ENCODE measurements around the gene GLP1R.

GLP1R gene

DNA sequence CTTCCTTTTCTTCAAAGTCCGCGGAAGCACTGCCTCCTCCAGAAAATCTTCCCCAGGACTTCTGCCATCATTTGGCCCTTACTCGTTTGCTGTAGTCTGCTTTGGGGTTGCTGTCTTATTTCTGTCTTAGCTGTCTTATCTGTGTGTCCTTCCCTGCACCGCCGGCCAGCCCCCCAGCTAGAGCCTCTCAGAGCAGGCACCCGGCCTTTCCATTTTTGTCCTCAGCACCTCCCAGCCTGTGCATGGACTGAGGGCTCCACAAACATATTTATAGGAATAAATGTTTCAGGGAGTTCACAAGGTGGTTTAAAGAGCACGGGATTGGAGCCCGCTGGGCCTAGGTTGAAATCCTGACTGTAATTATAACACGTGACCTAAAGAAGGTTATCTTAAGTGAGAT is 8.1 kb downstream of the GLP1R start:
- Histone ChIP-seq H3K36me3 (ENCODE audit: control insufficient read depth, insufficient read depth, low read length, severe bottlenecking) (no peaks in the 10 kb centered on the region), H3K4me1 (ENCODE audit: control insufficient read depth, insufficient read depth, low read length) (peaks cover 5% of the 10 kb centered on the region), H3K9me3 (ENCODE audit: control insufficient read depth, low read length) (no peaks in the 10 kb centered on the region), H3K27me3 (replicated peaks; ENCODE audit: control insufficient read depth, insufficient read depth, low read length) (peaks cover 78% of the 10 kb centered on the region), H3K9ac (ENCODE audit: low read length) (no peak overlapping the region), H3K4me3 (ENCODE audit: low read length) (no peak overlapping the region)
- DNase-seq (ENCODE audit: low read depth), result no peak

DNA sequence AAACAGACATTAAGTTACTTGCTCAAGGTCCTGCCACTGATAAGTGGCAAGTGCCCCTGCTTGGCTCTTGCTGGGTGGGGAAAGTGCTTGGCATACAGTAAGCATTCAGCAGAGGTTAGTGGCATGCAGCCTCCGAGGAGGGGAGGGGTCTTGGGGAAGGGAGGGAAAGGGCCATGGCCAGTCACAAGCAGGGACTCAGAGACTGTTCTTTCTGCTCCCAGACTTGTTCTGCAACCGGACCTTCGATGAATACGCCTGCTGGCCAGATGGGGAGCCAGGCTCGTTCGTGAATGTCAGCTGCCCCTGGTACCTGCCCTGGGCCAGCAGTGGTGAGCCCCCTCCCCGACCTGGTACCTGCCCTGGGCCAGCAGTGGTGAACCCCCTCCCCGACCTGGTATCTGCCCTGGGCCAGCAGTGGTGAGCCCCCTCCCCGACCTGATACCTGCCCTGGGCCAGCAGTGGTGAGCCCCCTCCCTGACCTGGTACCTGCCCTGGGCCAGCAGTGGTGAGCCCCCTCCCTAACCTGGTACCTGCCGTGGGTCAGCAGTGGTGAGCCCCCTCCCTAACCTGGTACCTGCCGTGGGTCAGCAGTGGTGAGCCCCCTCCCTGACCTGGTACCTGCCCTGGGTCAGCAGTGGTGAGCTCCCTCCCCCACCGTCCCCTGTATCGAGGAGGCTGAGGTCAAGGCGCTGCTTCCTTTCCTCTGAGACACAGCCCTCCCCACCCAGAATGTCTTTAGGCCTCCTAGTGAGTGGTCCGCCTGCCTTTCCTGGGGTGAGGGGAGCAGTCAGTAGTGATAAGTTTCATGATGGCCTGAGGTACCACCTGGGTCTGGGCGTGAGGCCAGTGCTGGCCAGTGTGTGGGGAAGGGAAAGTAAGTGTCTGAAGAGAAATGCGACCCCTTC is 8.9 kb downstream of the GLP1R start:
- H3K9me3 ChIP-seq (ENCODE audit: control insufficient read depth, low read length), result no peaks in the 10 kb centered on the region
- H3K36me3 ChIP-seq (ENCODE audit: control insufficient read depth, insufficient read depth, low read length, severe bottlenecking), result no peaks in the 10 kb centered on the region
- peaks cover 5% of the 10 kb centered on the region for H3K4me1 ChIP-seq (ENCODE audit: control insufficient read depth, insufficient read depth, low read length)
- peaks cover 79% of the 10 kb centered on the region for H3K27me3 ChIP-seq (replicated peaks; ENCODE audit: control insufficient read depth, insufficient read depth, low read length)
- H3K4me3 ChIP-seq (ENCODE audit: low read length), result no peak overlapping the region
- H3K9ac ChIP-seq (ENCODE audit: low read length), result no peak overlapping the region
- DNase-seq (ENCODE audit: low read depth), result no peak

GRCh38 chr6:39058471-39059147 is 10.0 kb downstream of the GLP1R start:
- no peaks in the 10 kb centered on the region for H3K36me3 ChIP-seq (ENCODE audit: control insufficient read depth, insufficient read depth, low read length, severe bottlenecking)
- H3K9ac ChIP-seq (ENCODE audit: low read length), result no peak overlapping the region
- H3K27me3 ChIP-seq (replicated peaks; ENCODE audit: control insufficient read depth, insufficient read depth, low read length), result peaks cover 81% of the 10 kb centered on the region
- no peaks in the 10 kb centered on the region for H3K9me3 ChIP-seq (ENCODE audit: control insufficient read depth, low read length)
- no peak overlapping the region for H3K4me3 ChIP-seq (ENCODE audit: low read length)
- peaks cover 5% of the 10 kb centered on the region for H3K4me1 ChIP-seq (ENCODE audit: control insufficient read depth, insufficient read depth, low read length)
- no peak for DNase-seq (ENCODE audit: low read depth)

GRCh38 chr6:39059496-39060310 is 11.1 kb downstream of the GLP1R start:
- H3K9ac ChIP-seq (ENCODE audit: low read length), result no peak overlapping the region
- H3K27me3 ChIP-seq (replicated peaks; ENCODE audit: control insufficient read depth, insufficient read depth, low read length), result peaks cover 76% of the 10 kb centered on the region
- no peaks in the 10 kb centered on the region for H3K36me3 ChIP-seq (ENCODE audit: control insufficient read depth, insufficient read depth, low read length, severe bottlenecking)
- H3K4me3 ChIP-seq (ENCODE audit: low read length), result no peak overlapping the region
- no peaks in the 10 kb centered on the region for H3K9me3 ChIP-seq (ENCODE audit: control insufficient read depth, low read length)
- no peak for DNase-seq (ENCODE audit: low read depth)
- H3K4me1 ChIP-seq (ENCODE audit: control insufficient read depth, insufficient read depth, low read length), result no peaks in the 10 kb centered on the region

DNA sequence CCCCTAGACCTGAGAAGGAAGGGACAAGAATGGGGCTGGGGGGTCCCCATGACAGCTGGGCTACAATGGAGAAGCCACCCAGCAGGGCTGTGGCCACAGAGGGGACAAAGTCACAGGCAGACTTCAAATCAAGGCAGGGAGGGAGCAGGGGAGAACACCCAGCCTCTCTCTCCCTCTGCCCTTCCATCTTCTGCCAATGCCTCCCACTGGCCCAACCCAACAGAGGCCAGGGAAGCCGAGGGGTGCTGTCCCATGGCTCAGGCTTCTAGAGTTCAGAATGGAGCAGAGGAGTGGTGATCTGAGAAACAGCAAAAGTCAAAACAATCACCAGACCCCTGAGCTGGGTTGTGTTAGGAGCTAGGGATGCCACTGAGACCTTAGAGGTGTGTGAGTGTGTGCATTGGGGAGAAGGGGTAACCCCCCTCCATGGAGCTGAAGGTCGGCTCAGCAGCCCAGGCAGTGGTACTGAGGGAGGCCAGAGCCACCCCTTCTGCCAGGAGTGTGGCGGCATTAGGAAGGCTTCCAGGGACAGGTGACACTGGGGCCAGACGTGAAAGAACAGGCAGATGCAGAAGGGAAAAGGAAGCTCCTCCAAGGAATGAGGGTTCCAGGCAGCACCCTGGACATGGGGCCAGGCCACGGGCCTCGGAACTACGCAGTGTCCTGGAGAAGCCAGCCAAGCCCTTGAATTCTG is 12.0 kb downstream of the GLP1R start:
- Histone ChIP-seq H3K27me3 (replicated peaks; ENCODE audit: control insufficient read depth, insufficient read depth, low read length) (peaks cover 75% of the 10 kb centered on the region), H3K36me3 (ENCODE audit: control insufficient read depth, insufficient read depth, low read length, severe bottlenecking) (no peaks in the 10 kb centered on the region), H3K4me3 (ENCODE audit: low read length) (no peak overlapping the region), H3K9ac (ENCODE audit: low read length) (no peak overlapping the region), H3K4me1 (ENCODE audit: control insufficient read depth, insufficient read depth, low read length) (no peaks in the 10 kb centered on the region), H3K9me3 (ENCODE audit: control insufficient read depth, low read length) (no peaks in the 10 kb centered on the region)
- DNase-seq (ENCODE audit: low read depth), result no peak

DNA sequence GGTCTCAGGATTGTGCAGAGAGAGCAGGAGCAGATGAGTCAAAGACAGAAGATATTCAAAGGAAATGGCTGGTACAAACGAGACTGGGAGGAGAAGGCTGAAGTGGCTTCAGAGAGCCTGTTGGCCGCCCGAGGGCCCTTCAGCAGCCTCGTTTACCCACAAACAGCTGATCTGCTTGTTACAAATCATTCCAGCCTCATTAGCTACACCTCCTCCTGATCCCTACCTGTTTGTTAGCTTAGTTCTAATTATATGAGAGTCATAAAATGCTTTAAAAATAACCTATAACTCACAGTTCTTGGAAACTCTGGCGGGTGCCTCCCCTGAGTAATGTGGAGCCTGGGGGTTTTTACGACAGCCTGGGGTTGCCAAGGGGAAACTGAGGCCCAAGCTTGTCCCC is 12.6 kb downstream of the GLP1R start:
- no peak overlapping the region for H3K9ac ChIP-seq (ENCODE audit: low read length)
- DNase-seq (ENCODE audit: low read depth), result no peak
- no peaks in the 10 kb centered on the region for H3K4me1 ChIP-seq (ENCODE audit: control insufficient read depth, insufficient read depth, low read length)
- peaks cover 77% of the 10 kb centered on the region for H3K27me3 ChIP-seq (replicated peaks; ENCODE audit: control insufficient read depth, insufficient read depth, low read length)
- no peaks in the 10 kb centered on the region for H3K9me3 ChIP-seq (ENCODE audit: control insufficient read depth, low read length)
- no peak overlapping the region for H3K4me3 ChIP-seq (ENCODE audit: low read length)
- H3K36me3 ChIP-seq (ENCODE audit: control insufficient read depth, insufficient read depth, low read length, severe bottlenecking), result no peaks in the 10 kb centered on the region

GRCh38 chr6:39061588-39061987 is 13.0 kb downstream of the GLP1R start:
- Histone ChIP-seq H3K4me1 (ENCODE audit: control insufficient read depth, insufficient read depth, low read length) (no peaks in the 10 kb centered on the region), H3K36me3 (ENCODE audit: control insufficient read depth, insufficient read depth, low read length, severe bottlenecking) (no peaks in the 10 kb centered on the region), H3K9ac (ENCODE audit: low read length) (no peak overlapping the region), H3K9me3 (ENCODE audit: control insufficient read depth, low read length) (no peaks in the 10 kb centered on the region), H3K27me3 (replicated peaks; ENCODE audit: control insufficient read depth, insufficient read depth, low read length) (peaks cover 74% of the 10 kb centered on the region), H3K4me3 (ENCODE audit: low read length) (no peak overlapping the region)
- DNase-seq (ENCODE audit: low read depth), result no peak

DNA sequence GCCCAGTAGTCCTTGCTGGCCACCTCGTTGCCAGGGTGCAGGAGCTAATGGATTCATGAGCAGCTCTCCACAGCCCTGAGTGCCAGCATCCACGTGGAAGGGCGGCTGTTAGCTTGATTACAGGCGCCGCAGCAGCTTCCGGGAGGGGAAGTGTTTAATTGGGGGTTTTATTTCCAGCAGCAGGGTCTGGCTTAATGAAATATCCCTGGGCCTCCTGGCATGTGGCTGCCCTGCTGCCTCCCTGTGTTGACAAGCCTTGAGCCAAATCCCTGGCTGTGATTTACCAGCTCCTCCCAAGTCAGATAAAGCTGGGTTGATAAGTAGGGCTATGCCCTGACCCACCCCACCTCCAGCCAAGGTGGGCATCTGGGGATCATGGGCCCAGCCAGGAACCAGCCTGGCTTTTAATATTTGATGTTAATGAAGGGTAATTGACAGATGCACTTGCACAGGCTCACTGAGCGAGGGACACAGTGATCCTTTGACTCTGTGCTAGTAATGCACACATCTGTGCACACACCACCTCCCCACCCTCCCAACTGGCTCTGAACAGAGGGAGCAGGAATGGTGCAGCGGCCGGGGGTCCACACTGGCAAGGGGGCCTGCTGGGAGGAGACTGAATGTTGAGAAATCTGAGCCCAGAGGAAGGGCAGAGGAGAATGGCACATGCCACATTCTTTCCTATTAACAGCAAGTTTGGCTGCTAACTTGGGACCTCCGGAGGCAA is 13.6 kb downstream of the GLP1R start:
- no peak overlapping the region for H3K9ac ChIP-seq (ENCODE audit: low read length)
- no peak for DNase-seq (ENCODE audit: low read depth)
- H3K4me1 ChIP-seq (ENCODE audit: control insufficient read depth, insufficient read depth, low read length), result no peaks in the 10 kb centered on the region
- no peaks in the 10 kb centered on the region for H3K36me3 ChIP-seq (ENCODE audit: control insufficient read depth, insufficient read depth, low read length, severe bottlenecking)
- H3K4me3 ChIP-seq (ENCODE audit: low read length), result no peak overlapping the region
- no peaks in the 10 kb centered on the region for H3K9me3 ChIP-seq (ENCODE audit: control insufficient read depth, low read length)
- peaks cover 68% of the 10 kb centered on the region for H3K27me3 ChIP-seq (replicated peaks; ENCODE audit: control insufficient read depth, insufficient read depth, low read length)

DNA sequence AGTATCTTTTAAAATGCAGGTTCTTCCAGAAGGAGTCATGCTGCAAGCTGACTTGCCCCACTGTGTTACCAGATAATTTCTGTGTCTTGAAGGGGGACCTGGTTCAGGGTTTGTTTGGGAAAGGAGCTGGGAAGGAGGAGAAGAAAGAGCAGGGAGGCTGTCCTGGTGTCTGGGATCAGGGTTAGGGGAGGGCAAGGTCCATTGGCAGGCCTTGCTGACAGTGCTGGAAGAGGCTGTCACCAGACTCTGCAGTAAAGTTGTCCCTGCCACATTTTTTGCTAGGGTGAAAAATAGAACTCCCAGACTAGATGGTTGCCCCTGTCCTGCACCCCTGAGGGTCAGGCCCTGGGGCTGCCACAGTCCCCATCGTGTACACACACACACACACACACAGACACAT is 14.9 kb downstream of the GLP1R start:
- Histone ChIP-seq H3K36me3 (ENCODE audit: control insufficient read depth, insufficient read depth, low read length, severe bottlenecking) (no peaks in the 10 kb centered on the region), H3K4me3 (ENCODE audit: low read length) (no peak overlapping the region), H3K9me3 (ENCODE audit: control insufficient read depth, low read length) (no peaks in the 10 kb centered on the region), H3K27me3 (replicated peaks; ENCODE audit: control insufficient read depth, insufficient read depth, low read length) (peaks cover 66% of the 10 kb centered on the region), H3K9ac (ENCODE audit: low read length) (no peak overlapping the region), H3K4me1 (ENCODE audit: control insufficient read depth, insufficient read depth, low read length) (no peaks in the 10 kb centered on the region)
- DNase-seq (ENCODE audit: low read depth), result no peak

DNA sequence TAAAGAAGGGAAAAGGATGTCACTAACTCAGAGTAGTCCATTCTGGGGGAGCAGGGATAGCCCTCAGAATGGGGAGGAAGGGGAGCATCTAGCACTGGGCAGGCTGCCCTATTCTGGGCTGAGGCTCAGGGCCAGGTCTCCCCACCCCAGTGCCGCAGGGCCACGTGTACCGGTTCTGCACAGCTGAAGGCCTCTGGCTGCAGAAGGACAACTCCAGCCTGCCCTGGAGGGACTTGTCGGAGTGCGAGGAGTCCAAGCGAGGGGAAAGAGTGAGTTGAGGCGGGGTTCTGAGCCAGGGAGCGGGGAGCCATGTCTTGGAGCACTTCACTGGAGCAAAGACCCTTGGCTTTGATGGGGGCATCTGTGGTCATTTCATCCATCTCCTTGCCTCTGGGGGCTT is 17.0 kb downstream of the GLP1R start:
- Histone ChIP-seq H3K36me3 (ENCODE audit: control insufficient read depth, insufficient read depth, low read length, severe bottlenecking) (no peaks in the 10 kb centered on the region), H3K9ac (ENCODE audit: low read length) (no peak overlapping the region), H3K4me3 (ENCODE audit: low read length) (no peak overlapping the region), H3K4me1 (ENCODE audit: control insufficient read depth, insufficient read depth, low read length) (no peaks in the 10 kb centered on the region), H3K27me3 (replicated peaks; ENCODE audit: control insufficient read depth, insufficient read depth, low read length) (peaks cover 56% of the 10 kb centered on the region), H3K9me3 (ENCODE audit: control insufficient read depth, low read length) (peaks cover 9% of the 10 kb centered on the region)
- DNase-seq (ENCODE audit: low read depth), result no peak

All from adipocyte (in vitro differentiated cells).